Stomach (tissue), 9 donors: ENCODE results near the gene ATP12A. TPM values are rescaled to one million over a fixed set of nuclear protein-coding genes. Genes with fewer than 3 reads are reported as not detected.

Experiments used
- DNase-seq, 2 donors: peaks; one replicate each; pipeline versions ENCODE4 v3.0.0 to v3.0.0-alpha.2; 2013 to 2019
- H3K27ac ChIP-seq, 5 donors: fragments of 200-600 bp in 4 of 5; sonication (generic) in 4 of 5; one replicate each; pipeline ENCODE4 v1.5.1; 2013 to 2019; ENCODE audit warnings: mild to moderate bottlenecking in 1 of 5, moderate library complexity in 1 of 5
- H3K27me3 ChIP-seq, 3 donors: fragments of 200-600 bp; sonication (generic); one replicate each; pipeline ENCODE4 v1.5.1; 2017 to 2019; ENCODE audit warnings: mixed run types in 1 of 3
- H3K36me3 ChIP-seq, 4 donors: fragments of 200-600 bp; sonication (generic); 1 replicate in 3 of 4; 2 replicates in 1 of 4; pipeline ENCODE4 v1.5.1; 2016 to 2019
- H3K4me1 ChIP-seq, 4 donors: fragments of 200-600 bp; sonication (generic); one replicate each; pipeline ENCODE4 v1.5.1; 2016 to 2019
- H3K4me3 ChIP-seq, 4 donors: fragments of 200-600 bp; sonication (generic) in 3 of 4; one replicate each; pipeline ENCODE4 v1.5.1; 2016 to 2019; ENCODE audit warnings: mild to moderate bottlenecking in 1 of 4
- H3K9me3 ChIP-seq, 4 donors: fragments of 200-600 bp; sonication (generic); one replicate each; pipeline ENCODE4 v1.5.1; 2016 to 2019
- CTCF ChIP-seq, 7 experiments: fragments of 450-650 bp in 4 of 7; fragments of 200-600 bp in 3 of 7; sonication (generic) in 3 of 7; IDR thresholded peaks; one replicate each; pipeline ENCODE4 v1.5.1; 2016 to 2019; ENCODE audit warnings: antibody characterized with exemption in 7 of 7, control low read depth in 2 of 7, mild to moderate bottlenecking in 1 of 7
- EP300 ChIP-seq: sonication (generic); formaldehyde crosslinking; IDR thresholded peaks from one replicate; pipeline ENCODE4 v1.6.1; 2017; ENCODE audit warnings: antibody characterized with exemption
- POLR2A ChIP-seq, 4 donors: fragments of 450-650 bp; IDR thresholded peaks; one replicate each; pipeline ENCODE4 v1.6.1; 2016; ENCODE audit warnings: antibody characterized with exemption in 4 of 4, control low read depth in 2 of 4, mild to moderate bottlenecking in 1 of 4, moderate library complexity in 1 of 4
- POLR2AphosphoS5 ChIP-seq, 3 donors: sonication (generic); formaldehyde crosslinking; IDR thresholded peaks; one replicate each; pipeline ENCODE4 v1.6.1; 2016; ENCODE audit warnings: antibody characterized with exemption in 3 of 3
- WGBS, 5 donors: extraction: QIAGEN DNeasy Blood & Tissue Kit in 3 of 5; methylation state at CpG; one replicate each; pipeline versions ENCODE4 v1.1.5 to v1.1.7; 2013 to 2018; 5-methylcytosine and 5-hydroxymethylcytosine counted together
- intact Hi-C: fragments of 100-400 bp; cut with DNase I; formaldehyde crosslinking; loops from one replicate; pipeline ENCODE4 v1.15.1; 2023; ENCODE audit warnings: low total_unique reads
- polyA plus RNA-seq, 3 donors: library from polyadenylated mRNA; stranded (reverse); fragments of 200-250 nt; gene quantifications; one replicate each; pipeline ENCODE4 v1.2.3, GENCODE V29; 2013
- total RNA-seq, 5 donors: library from RNA; depleted of rRNA; stranded (reverse); fragments of >200 nt; gene quantifications; one replicate each; pipeline versions ENCODE4 v1.1.0 to v1.2.3, GENCODE V29; 2014 to 2016
- donor health status: healthy with polysubstance abuse.
- donor health status: Bipolar disorder and iron deficiency.
- donor health status: healthy.

Gene ATP12A
- total and polyA plus RNA-seq, 8 donors = 0.08 TPM; not detected in 7

GRCh38 chr13:24717217-24717616 is 37.0 kb downstream of the ATP12A start:
- no peaks in the 10 kb centered on the region for H3K36me3 ChIP-seq
- H3K27me3 ChIP-seq = no peaks in the 10 kb centered on the region
- WGBS, 5 donors = 55 to 74% (median 66%) methylated on average over 4 of the region's 4 CpGs

GRCh38 chr13:24718192-24718965 is 38.2 kb downstream of the ATP12A start:
- no peak for DNase-seq
- Histone ChIP-seq H3K27ac (no peak overlapping the region), H3K27me3 (no peaks in the 10 kb centered on the region), H3K4me1 (peaks cover 0 to 13% (median 2%) of the 10 kb centered on the region in 4 donors), H3K4me3 (no peak overlapping the region), H3K9me3 (no peaks in the 10 kb centered on the region), H3K36me3 (no peaks in the 10 kb centered on the region)
- 92 to 95% (median 94%) methylated on average over 39 to 40 of the region's 40 CpGs for WGBS, 5 donors
- intact Hi-C loops = no loop called here
- TF ChIP-seq EP300 = no peak
- TF ChIP-seq CTCF (IDR thresholded peaks at IDR 0.05) = no peak
- TF ChIP-seq POLR2A (IDR thresholded peaks at IDR 0.05) = no peak
- TF ChIP-seq POLR2AphosphoS5 (IDR thresholded peaks at IDR 0.05) = no peak

More at GRCh38 chr13:24717217-24717616, 37.0 kb downstream of the ATP12A start:
- no peak overlapping the region for H3K27ac ChIP-seq
- intact Hi-C loops = no loop called here
- TF ChIP-seq CTCF (IDR thresholded peaks at IDR 0.05) (no peak), EP300 (no peak), POLR2A (IDR thresholded peaks at IDR 0.05) (no peak), POLR2AphosphoS5 (IDR thresholded peaks at IDR 0.05) (no peak)
- no peak overlapping the region for H3K4me3 ChIP-seq
- DNase-seq = no peak
- peaks cover 0 to 22% (median 9%) of the 10 kb centered on the region in 4 donors for H3K4me1 ChIP-seq
- H3K9me3 ChIP-seq = no peaks in the 10 kb centered on the region

GRCh38 chr13:24719139-24719538 is 38.9 kb downstream of the ATP12A start:
- Histone ChIP-seq H3K27ac (no peak overlapping the region), H3K36me3 (no peaks in the 10 kb centered on the region), H3K9me3 (no peaks in the 10 kb centered on the region), H3K27me3 (no peaks in the 10 kb centered on the region), H3K4me3 (no peak overlapping the region), H3K4me1 (peaks cover 0 to 5% (median 0%) of the 10 kb centered on the region in 4 donors)
- no peak for TF ChIP-seq POLR2AphosphoS5 (IDR thresholded peaks at IDR 0.05)
- TF ChIP-seq EP300 = no peak
- TF ChIP-seq POLR2A (IDR thresholded peaks at IDR 0.05) = no peak
- TF ChIP-seq CTCF (IDR thresholded peaks at IDR 0.05) = no peak
- intact Hi-C loops = no loop called here
- WGBS, 5 donors = 85 to 93% (median 91%) methylated on average over 12 of the region's 12 CpGs
- no peak for DNase-seq

DNA sequence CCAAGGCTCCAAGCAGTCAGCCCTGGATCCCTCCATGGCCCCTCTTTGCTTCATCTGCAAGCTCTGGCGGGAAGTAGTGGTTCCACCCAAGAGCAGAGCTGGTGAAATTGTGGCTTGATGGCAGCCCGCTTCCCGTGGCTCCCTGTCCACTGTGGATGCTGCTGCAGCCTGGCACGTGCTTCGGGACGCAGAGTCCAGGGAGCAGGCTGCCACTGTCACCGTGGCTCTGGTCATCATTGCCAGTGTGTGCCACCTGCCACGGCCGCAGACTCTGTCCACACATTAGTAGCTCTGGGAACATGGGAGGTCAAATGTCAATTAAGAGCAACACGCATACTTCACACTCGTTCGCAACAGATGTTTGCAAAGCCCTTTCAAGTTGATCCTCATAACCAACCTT is 43.0 kb downstream of the ATP12A start:
- H3K4me1 ChIP-seq = peaks cover 0 to 6% (median 3%) of the 10 kb centered on the region in 4 donors
- 66 to 88% (median 83%) methylated on average over 12 of the region's 12 CpGs for WGBS, 5 donors
- H3K27me3 ChIP-seq = no peaks in the 10 kb centered on the region
- no peak for DNase-seq
- H3K9me3 ChIP-seq = no peaks in the 10 kb centered on the region
- H3K36me3 ChIP-seq = no peaks in the 10 kb centered on the region
- TF ChIP-seq EP300 = no peak
- TF ChIP-seq POLR2A (IDR thresholded peaks at IDR 0.05) = no peak
- no peak for TF ChIP-seq CTCF (IDR thresholded peaks at IDR 0.05)
- TF ChIP-seq POLR2AphosphoS5 (IDR thresholded peaks at IDR 0.05) = no peak
- no peak overlapping the region for H3K27ac ChIP-seq
- intact Hi-C loops = no loop called here
- no peak overlapping the region for H3K4me3 ChIP-seq
